NB4 (cell line): ENCODE measurements around the gene ATG9B.

Experiments
- CTCF ChIP-seq: IDR thresholded peaks from one replicate; pipeline ENCODE4 v1.5.1; 2012; ENCODE audit warnings: low read depth, low read length
- MAX ChIP-seq: IDR thresholded peaks from 2 replicates; pipeline ENCODE4 v1.6.1; 2011; ENCODE audit warnings: low read depth, low read length
- POLR2A ChIP-seq: IDR thresholded peaks from 2 replicates; pipeline ENCODE4 v1.6.1; 2011; ENCODE audit warnings: mild to moderate bottlenecking; ENCODE audit not compliant: insufficient read length; ENCODE audit errors: extremely low read depth

- TF ChIP-seq CTCF, result no peak
- TF ChIP-seq POLR2A, result no peak
- no peak for TF ChIP-seq MAX
Measured at GRCh38 chr7:151005566-151005965, 18.7 kb downstream of the ATG9B start.
